Naive B cell (primary cell): ENCODE measurements around the gene ACTR3. TPM values are rescaled to one million over a fixed set of nuclear protein-coding genes. Genes with fewer than 3 reads are reported as not detected.
A peak's percentile ranks its signal among the peaks of the same experiment; 100 is the strongest.

Experiments
- ATAC-seq, 2 donors: fragments of 150-1000 bp; cut with Tn5 transposase; 2 replicates each; pipeline ENCODE4 v1.10.0; 2021; ENCODE audit warnings: low read depth in 2 of 2, mild to moderate bottlenecking in 2 of 2, moderate library complexity in 2 of 2
- DNase-seq: peaks from one replicate; pipeline ENCODE4 v3.0.0; 2022
- H3K27ac Mint-ChIP-seq, 6 donors: one replicate each; pipeline ENCODE4 v1.8.0; 2020 to 2022; ENCODE audit warnings: mild to moderate bottlenecking in 6 of 6, mixed read lengths in 6 of 6, moderate library complexity in 5 of 6, inconsistent platforms in 2 of 6
- H3K27me3 Mint-ChIP-seq, 3 donors: one replicate each; pipeline ENCODE4 v1.8.0; 2021 to 2022; ENCODE audit warnings: mixed read lengths in 3 of 3, mild to moderate bottlenecking in 1 of 3
- H3K36me3 Mint-ChIP-seq, 2 donors: one replicate each; pipeline ENCODE4 v1.8.0; 2020 to 2022; ENCODE audit warnings: mixed read lengths in 2 of 2, inconsistent platforms in 1 of 2, mild to moderate bottlenecking in 1 of 2
- H3K4me1 Mint-ChIP-seq, 3 donors: one replicate each; pipeline ENCODE4 v1.8.0; 2020 to 2022; ENCODE audit warnings: mixed read lengths in 3 of 3, inconsistent platforms in 1 of 3, mild to moderate bottlenecking in 1 of 3, moderate library complexity in 1 of 3
- H3K4me3 Mint-ChIP-seq, 8 donors: one replicate each; pipeline ENCODE4 v1.8.0; 2020 to 2022; ENCODE audit warnings: mild to moderate bottlenecking in 8 of 8, mixed read lengths in 8 of 8, moderate library complexity in 8 of 8, inconsistent platforms in 2 of 8
- H3K9me3 Mint-ChIP-seq, 7 donors: one replicate each; pipeline ENCODE4 v1.8.0; 2020 to 2022; ENCODE audit warnings: mixed read lengths in 7 of 7, mild to moderate bottlenecking in 5 of 7, inconsistent platforms in 2 of 7, moderate library complexity in 1 of 7
- polyA plus RNA-seq, 6 donors: library from polyadenylated mRNA; unstranded; fragments of 300-500 nt; fragmentation: Illumina TruSeq; gene quantifications; one replicate each; pipeline ENCODE4 v1.2.3, GENCODE V29; 2021; ENCODE audit warnings: low read depth in 6 of 6

ACTR3 gene
- polyA plus RNA-seq, 6 donors from 2014 or later, result 434 to 548 (median 492) TPM

DNA sequence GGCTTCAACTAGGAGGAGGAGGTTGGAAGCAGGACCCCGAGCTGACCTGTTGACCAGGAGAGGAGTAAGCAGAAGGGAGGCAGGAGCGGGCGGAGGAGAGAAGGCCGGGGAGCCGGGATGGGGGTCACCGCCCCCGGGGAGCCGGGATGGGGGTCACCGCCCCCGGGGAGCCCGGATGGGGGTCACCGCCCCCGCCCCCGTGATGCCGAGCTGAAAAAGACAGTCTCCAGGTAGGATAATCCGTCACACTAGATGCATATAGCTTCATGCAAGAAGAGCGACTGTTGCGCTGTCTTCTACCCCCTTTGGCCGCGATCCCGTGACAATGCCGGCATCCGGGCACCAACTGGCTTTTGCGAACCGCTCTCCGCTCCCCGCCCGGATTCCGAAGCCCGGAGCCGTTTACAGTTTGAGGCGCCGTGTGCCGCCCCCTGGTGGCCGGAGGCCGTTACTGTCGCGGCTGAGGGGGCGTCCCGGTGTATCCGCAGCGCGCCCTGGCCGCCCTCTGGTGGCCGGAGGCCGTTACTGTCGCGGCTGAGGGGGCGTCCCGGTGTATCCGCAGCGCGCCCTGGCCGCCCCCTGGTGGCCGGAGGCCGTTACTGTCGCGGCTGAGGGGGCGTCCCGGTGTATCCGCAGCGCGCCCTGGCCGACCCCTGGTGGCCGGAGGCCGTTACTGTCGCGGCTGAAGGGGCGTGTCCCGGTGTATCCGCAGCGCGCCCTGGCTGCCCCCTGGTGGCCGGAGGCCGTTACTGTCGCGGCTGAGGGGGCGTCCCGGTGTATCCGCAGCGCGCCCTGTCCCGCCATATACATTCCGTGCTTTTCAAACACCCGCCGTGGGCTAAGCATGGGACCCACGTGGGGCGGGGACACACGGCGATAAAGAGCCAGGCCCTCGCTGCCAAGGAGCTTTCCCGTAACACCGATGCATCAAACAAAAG lies 89.6 kb downstream of the ACTR3 start:
- H3K27me3 Mint-ChIP-seq, result no peaks in the 10 kb centered on the region
- peaks cover 7 to 14% of the 10 kb centered on the region in 2 donors for H3K36me3 Mint-ChIP-seq
- H3K4me1 Mint-ChIP-seq, result peaks cover 2 to 9% (median 5%) of the 10 kb centered on the region in 3 donors
- DNase-seq, result peak; percentile 17
- ATAC-seq, result peak; percentile 50 to 54
- peak overlapping the region in 3 of 6 donors; percentile 39 to 95 (median 91) for H3K27ac Mint-ChIP-seq
- no peak overlapping the region for H3K4me3 Mint-ChIP-seq
- peaks cover 0 to 6% (median 2%) of the 10 kb centered on the region in 7 donors for H3K9me3 Mint-ChIP-seq

DNA sequence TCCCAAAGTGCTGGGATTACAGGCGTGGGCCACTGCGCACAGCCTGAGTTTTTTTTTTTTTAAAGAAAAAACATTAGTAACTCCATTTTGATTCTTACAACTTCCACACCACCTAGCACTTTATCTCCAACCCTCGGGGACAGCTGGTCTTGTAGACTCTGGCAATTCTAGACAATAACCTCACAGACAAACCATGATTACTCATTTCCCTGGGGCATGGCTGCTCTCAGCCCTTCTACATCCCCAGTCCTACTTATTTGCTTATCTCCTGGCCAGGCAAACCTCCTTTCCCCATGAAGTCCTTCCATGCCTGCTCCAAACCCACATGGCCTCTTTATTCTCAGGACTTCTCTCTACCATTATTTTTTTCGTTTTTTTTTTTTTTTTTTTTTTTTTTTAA lies 91.1 kb downstream of the ACTR3 start:
- H3K4me3 Mint-ChIP-seq, result no peak overlapping the region
- peaks cover 0 to 5% (median 2%) of the 10 kb centered on the region in 3 donors for H3K4me1 Mint-ChIP-seq
- DNase-seq (no peak), ATAC-seq (no peak)
- peaks cover 0 to 7% of the 10 kb centered on the region in 2 donors for H3K36me3 Mint-ChIP-seq
- peaks cover 0 to 6% (median 2%) of the 10 kb centered on the region in 7 donors for H3K9me3 Mint-ChIP-seq
- peak overlapping the region in 4 of 6 donors; percentile 3 to 73 (median 48) for H3K27ac Mint-ChIP-seq
- H3K27me3 Mint-ChIP-seq, result no peaks in the 10 kb centered on the region

DNA sequence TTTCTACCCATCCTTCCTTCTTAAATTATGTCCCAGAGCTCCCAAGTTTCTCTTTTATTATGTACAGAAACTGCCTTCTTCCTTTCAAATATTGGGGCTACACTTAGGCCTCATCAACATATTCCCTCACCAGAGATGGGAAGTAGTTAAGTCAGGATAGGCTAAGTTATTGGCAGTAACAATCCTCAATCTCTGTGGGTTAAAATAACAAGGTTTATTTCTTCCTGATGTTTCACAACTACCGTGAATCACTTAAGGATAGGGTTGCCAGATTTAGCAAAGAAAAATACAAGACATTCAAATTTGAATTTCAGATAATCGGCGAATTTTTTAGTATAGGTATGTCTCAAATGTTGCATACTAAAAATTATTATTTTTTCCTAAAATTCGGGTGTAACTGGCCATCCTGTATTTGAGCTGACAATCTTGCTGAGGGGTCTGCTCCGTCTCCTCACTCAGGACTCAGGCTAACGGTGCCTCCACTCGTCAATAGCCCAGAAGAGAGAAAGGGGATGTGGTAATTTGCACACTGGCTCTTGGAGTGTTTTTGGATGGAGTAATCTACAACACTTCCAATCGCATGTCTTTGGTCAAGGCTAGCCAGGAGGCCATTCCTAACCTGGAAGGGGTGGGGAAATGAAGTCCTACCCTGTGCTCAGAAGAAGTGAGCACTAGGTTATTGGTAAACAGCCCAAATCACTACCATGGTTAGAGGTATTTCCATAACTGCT lies 91.7 kb downstream of the ACTR3 start:
- no peak for ATAC-seq
- Mint-ChIP-seq H3K27me3 (no peaks in the 10 kb centered on the region), H3K36me3 (peaks cover 0 to 7% of the 10 kb centered on the region in 2 donors), H3K4me3 (no peak overlapping the region), H3K27ac (peak overlapping the region in 1 of 6 donors; percentile 3), H3K9me3 (peaks cover 0 to 6% (median 2%) of the 10 kb centered on the region in 7 donors), H3K4me1 (peaks cover 0 to 5% (median 2%) of the 10 kb centered on the region in 3 donors)
- no peak for DNase-seq

DNA sequence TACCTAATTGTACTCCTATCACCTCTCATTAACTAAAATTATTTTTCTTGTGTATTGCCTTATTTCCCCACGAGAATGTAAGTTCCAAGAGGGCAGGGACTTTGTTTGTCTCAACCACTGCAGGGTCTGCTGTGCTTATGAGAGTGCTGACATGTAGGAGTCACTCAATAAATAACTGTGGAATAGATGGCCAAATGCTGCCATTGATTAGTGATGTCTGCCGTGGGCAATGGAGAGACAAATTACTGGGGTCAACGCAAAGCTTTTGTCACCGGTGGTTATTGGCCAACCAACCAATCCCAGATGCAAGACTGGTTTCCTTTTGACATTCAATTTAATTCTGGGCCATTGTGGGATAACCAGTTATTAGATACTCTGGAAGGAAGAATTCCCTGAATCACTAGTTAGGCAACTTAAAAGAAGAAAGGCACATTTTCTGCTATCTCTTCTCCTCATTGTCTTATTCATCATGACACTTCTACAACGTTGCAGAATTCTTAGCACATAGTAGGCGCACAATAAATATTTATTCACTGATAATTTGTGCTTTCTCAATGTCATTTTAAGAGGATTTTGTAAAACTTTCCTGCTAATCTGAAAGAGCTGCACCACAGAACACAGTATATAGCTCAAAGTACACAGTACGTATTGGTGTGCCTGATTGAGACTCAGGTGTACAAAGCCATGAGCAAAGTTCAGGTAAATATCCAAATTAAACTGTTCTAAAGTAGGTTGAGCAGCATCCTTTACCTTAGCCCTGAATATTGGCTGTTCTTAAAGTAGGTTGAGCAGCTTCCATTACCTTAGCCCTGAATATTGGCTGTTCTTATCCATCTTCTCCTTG lies 95.9 kb downstream of the ACTR3 start:
- peaks cover 0 to 5% (median 0%) of the 10 kb centered on the region in 7 donors for H3K9me3 Mint-ChIP-seq
- no peak overlapping the region for H3K4me3 Mint-ChIP-seq
- no peak for DNase-seq
- H3K27ac Mint-ChIP-seq, result no peak overlapping the region
- no peak for ATAC-seq
- H3K27me3 Mint-ChIP-seq, result peaks cover 8 to 19% (median 16%) of the 10 kb centered on the region in 3 donors
- H3K36me3 Mint-ChIP-seq, result peaks cover 0 to 7% of the 10 kb centered on the region in 2 donors
- no peaks in the 10 kb centered on the region for H3K4me1 Mint-ChIP-seq

- H3K9me3 Mint-ChIP-seq, result peaks cover 0 to 5% (median 0%) of the 10 kb centered on the region in 7 donors
- H3K4me1 Mint-ChIP-seq, result no peaks in the 10 kb centered on the region
Observed at GRCh38 chr2:113986762-113987290, 96.9 kb downstream of the ACTR3 start.

DNA sequence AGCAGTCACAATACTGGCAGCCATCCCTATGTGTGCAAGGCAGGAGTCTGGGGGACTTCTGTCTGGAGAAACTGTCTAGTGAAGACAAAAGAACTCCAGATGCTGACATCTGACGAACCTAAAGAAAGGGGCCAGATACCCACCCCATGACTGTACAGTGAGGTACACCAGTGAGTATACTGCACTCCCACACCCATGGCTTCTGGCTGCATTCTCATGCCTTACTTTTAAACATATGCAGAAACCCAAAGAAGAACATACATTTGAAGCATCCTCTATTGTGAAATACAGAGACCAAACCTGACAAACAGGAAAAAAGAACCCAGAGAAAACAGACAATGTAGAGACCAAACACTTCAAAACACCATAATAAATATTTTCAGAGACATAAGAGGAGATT lies 102.2 kb downstream of the ACTR3 start:
- Mint-ChIP-seq H3K36me3 (peaks cover 0 to 5% of the 10 kb centered on the region in 2 donors), H3K9me3 (peaks cover 0 to 5% (median 4%) of the 10 kb centered on the region in 7 donors), H3K4me3 (peak overlapping the region in 1 of 8 donors; percentile 24), H3K27me3 (peaks cover 14 to 20% (median 18%) of the 10 kb centered on the region in 3 donors), H3K27ac (no peak overlapping the region), H3K4me1 (no peaks in the 10 kb centered on the region)
- DNase-seq (no peak), ATAC-seq (no peak)

More at GRCh38 chr2:113986762-113987290, 96.9 kb downstream of the ACTR3 start:
- H3K27me3 Mint-ChIP-seq, result peaks cover 12 to 19% (median 16%) of the 10 kb centered on the region in 3 donors
- ATAC-seq, result no peak
- H3K36me3 Mint-ChIP-seq, result peaks cover 0 to 12% of the 10 kb centered on the region in 2 donors
- H3K4me3 Mint-ChIP-seq, result no peak overlapping the region
- no peak for DNase-seq
- no peak overlapping the region for H3K27ac Mint-ChIP-seq

GRCh38 chr2:113996671-113997594 lies 107.0 kb downstream of the ACTR3 start:
- peaks cover 0 to 5% (median 0%) of the 10 kb centered on the region in 7 donors for H3K9me3 Mint-ChIP-seq
- H3K27me3 Mint-ChIP-seq, result peaks cover 9 to 15% (median 12%) of the 10 kb centered on the region in 3 donors
- H3K27ac Mint-ChIP-seq, result no peak overlapping the region
- DNase-seq, result no peak
- H3K36me3 Mint-ChIP-seq, result peaks cover 0 to 6% of the 10 kb centered on the region in 2 donors
- no peak for ATAC-seq
- no peak overlapping the region for H3K4me3 Mint-ChIP-seq
- H3K4me1 Mint-ChIP-seq, result no peaks in the 10 kb centered on the region

- no peak for ATAC-seq
- H3K36me3 Mint-ChIP-seq, result peaks cover 0 to 10% of the 10 kb centered on the region in 2 donors
- H3K27ac Mint-ChIP-seq, result peak overlapping the region in 1 of 6 donors; percentile 23
- DNase-seq, result no peak
- H3K9me3 Mint-ChIP-seq, result peaks cover 0 to 7% (median 2%) of the 10 kb centered on the region in 7 donors
- no peaks in the 10 kb centered on the region for H3K4me1 Mint-ChIP-seq
- no peak overlapping the region for H3K4me3 Mint-ChIP-seq
- peaks cover 9 to 29% (median 17%) of the 10 kb centered on the region in 3 donors for H3K27me3 Mint-ChIP-seq
Observed at GRCh38 chr2:114001152-114001551, 111.3 kb downstream of the ACTR3 start.

DNA sequence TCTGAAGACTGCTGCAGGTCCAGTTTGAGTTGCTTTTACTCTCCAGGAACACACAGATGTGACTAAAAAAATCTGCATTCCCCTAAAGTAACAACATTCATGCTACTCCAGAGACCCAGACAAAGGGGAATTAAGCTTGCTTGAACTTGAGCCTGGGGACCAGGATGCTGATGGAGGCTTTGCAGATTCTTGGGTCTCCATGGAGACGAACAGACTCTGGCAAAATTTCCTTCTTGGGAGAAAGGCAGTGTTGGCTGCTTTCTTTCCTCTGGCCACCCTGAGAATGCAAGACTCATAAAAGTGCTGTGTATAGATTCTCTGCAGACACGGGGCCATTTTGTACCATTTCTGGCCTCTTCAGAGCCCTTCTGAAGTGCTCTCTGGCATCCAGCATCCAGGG lies 112.0 kb downstream of the ACTR3 start:
- Mint-ChIP-seq H3K4me1 (no peaks in the 10 kb centered on the region), H3K4me3 (no peak overlapping the region), H3K36me3 (peaks cover 0 to 10% of the 10 kb centered on the region in 2 donors), H3K27ac (no peak overlapping the region), H3K9me3 (peaks cover 0 to 7% (median 2%) of the 10 kb centered on the region in 7 donors), H3K27me3 (peaks cover 9 to 24% (median 17%) of the 10 kb centered on the region in 3 donors)
- ATAC-seq, result no peak
- no peak for DNase-seq

GRCh38 chr2:114005110-114005783 lies 115.4 kb downstream of the ACTR3 start:
- H3K4me1 Mint-ChIP-seq, result no peaks in the 10 kb centered on the region
- peaks cover 0 to 4% of the 10 kb centered on the region in 2 donors for H3K36me3 Mint-ChIP-seq
- no peak for DNase-seq
- peaks cover 5 to 41% (median 11%) of the 10 kb centered on the region in 3 donors for H3K27me3 Mint-ChIP-seq
- H3K4me3 Mint-ChIP-seq, result no peak overlapping the region
- peaks cover 0 to 7% (median 2%) of the 10 kb centered on the region in 7 donors for H3K9me3 Mint-ChIP-seq
- H3K27ac Mint-ChIP-seq, result no peak overlapping the region
- no peak for ATAC-seq

GRCh38 chr2:114006460-114006859 lies 116.6 kb downstream of the ACTR3 start:
- DNase-seq, result no peak
- H3K27ac Mint-ChIP-seq, result no peak overlapping the region
- no peak for ATAC-seq
- H3K36me3 Mint-ChIP-seq, result peaks cover 0 to 4% of the 10 kb centered on the region in 2 donors
- H3K27me3 Mint-ChIP-seq, result peaks cover 5 to 39% (median 11%) of the 10 kb centered on the region in 3 donors
- no peaks in the 10 kb centered on the region for H3K4me1 Mint-ChIP-seq
- peaks cover 0 to 7% (median 2%) of the 10 kb centered on the region in 7 donors for H3K9me3 Mint-ChIP-seq
- no peak overlapping the region for H3K4me3 Mint-ChIP-seq
